ENCODE results near the gene PPP2CA. TPM values are rescaled to one million over a fixed set of nuclear protein-coding genes. Genes with fewer than 3 reads are reported as not detected.

The PPP2CA gene
- total RNA-seq, 1 donor from 2014 or later = 126 TPM

DNA sequence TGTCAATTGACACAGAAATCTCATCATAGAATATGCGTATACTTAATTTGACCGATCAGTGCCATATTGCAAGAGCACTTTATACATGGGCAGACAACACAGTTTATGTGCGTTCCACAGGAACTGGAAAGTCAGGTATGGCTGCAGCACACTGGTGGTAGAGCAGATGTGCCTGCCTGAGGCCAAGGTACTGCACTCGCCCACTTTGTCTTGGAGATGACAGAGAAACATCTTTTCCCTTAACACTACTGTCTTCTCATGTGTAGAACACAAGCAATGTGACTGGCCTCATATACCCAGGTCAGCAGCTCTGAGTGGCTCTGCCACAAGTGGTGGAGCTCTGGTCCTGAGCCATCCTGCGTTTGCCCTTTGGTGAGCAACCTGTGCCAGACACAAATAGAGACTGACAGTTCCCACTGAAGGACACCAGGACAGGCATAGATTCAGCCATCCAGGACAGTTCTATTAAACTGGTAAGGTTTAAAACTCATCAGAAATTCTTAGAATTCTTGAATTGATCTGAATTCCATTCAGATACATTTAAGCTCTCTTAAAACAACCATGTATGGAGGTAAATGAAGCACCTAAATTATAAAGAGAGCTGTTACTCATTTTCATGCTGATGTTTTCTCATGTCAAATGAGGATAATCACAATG lies 21.0 kb upstream of the PPP2CA start:
- TF ChIP-seq, protein P1, sequence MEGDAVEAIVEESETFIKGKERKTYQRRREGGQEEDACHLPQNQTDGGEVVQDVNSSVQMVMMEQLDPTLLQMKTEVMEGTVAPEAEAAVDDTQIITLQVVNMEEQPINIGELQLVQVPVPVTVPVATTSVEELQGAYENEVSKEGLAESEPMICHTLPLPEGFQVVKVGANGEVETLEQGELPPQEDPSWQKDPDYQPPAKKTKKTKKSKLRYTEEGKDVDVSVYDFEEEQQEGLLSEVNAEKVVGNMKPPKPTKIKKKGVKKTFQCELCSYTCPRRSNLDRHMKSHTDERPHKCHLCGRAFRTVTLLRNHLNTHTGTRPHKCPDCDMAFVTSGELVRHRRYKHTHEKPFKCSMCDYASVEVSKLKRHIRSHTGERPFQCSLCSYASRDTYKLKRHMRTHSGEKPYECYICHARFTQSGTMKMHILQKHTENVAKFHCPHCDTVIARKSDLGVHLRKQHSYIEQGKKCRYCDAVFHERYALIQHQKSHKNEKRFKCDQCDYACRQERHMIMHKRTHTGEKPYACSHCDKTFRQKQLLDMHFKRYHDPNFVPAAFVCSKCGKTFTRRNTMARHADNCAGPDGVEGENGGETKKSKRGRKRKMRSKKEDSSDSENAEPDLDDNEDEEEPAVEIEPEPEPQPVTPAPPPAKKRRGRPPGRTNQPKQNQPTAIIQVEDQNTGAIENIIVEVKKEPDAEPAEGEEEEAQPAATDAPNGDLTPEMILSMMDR (IDR thresholded peaks at IDR 0.05; ENCODE audit: unreplicated experiment) = no peak
- peak overlapping the region; percentile 82 for H3K27ac Mint-ChIP-seq
- H3K4me1 Mint-ChIP-seq = peaks cover 47% of the 10 kb centered on the region
- DNase-seq (ENCODE audit: low spot score in 2 of 2, unreplicated experiment in 2 of 2) = no peak
- no peaks in the 10 kb centered on the region for H3K9me3 Mint-ChIP-seq
- no peaks in the 10 kb centered on the region for H3K27me3 Mint-ChIP-seq (ENCODE audit: low read depth)
- H3K4me3 Mint-ChIP-seq = no peak overlapping the region
- no peaks in the 10 kb centered on the region for H3K36me3 Mint-ChIP-seq

DNA sequence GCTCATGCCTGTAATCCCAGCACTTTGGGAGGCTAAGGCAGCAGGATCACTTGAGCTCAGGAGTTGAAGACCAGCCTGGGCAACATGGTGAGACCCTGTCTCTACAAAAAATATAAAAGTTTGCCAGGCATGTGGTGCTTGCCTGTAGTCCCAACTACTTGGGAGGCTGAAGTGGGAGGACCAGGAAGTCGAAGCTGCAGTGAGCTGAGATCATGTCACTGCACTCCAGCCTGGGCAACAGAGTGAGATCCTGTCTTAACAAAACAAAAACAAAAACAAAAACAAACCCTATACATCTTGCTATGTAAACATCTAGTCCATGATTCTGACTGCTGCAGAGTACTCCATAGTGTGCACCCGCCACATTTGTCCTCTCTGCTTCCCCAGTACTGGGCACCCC lies 19.8 kb upstream of the PPP2CA start:
- no peaks in the 10 kb centered on the region for H3K9me3 Mint-ChIP-seq
- H3K27me3 Mint-ChIP-seq (ENCODE audit: low read depth) = no peaks in the 10 kb centered on the region
- H3K36me3 Mint-ChIP-seq = no peaks in the 10 kb centered on the region
- DNase-seq (ENCODE audit: low spot score in 2 of 2, unreplicated experiment in 2 of 2) = no peak
- peaks cover 47% of the 10 kb centered on the region for H3K4me1 Mint-ChIP-seq
- no peak overlapping the region for H3K4me3 Mint-ChIP-seq
- H3K27ac Mint-ChIP-seq = peak overlapping the region; percentile 97
- TF ChIP-seq, protein P1 (IDR thresholded peaks at IDR 0.05; ENCODE audit: unreplicated experiment) = no peak

DNA sequence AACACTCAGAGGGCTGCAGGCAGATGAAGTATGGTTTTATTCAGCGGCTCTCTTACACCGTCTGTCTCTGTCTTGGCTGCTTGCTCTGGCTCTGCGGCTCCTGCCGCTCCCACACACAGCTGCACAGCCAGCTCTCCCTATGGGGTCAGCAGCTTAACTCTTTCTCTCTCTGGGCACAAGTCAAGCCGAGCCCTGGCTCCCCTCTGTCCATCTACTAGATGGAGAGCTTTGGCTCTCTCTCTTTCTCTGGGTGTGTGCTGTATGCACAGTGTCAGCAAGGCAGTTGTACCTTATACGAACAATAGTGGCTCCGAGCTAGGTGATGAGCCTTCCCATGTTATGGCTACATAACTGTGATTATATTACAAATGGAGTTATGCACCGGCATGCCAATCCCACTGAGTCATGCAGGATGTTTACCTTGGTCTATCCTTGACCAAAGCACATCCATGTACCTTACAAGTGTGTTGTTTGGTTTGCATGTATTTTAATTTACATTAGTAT lies 19.3 kb upstream of the PPP2CA start:
- DNase-seq (ENCODE audit: low spot score in 2 of 2, unreplicated experiment in 2 of 2) = peak in 1 of 2 experiments; percentile 48
- Mint-ChIP-seq H3K4me3 (peak overlapping the region; percentile 42), H3K36me3 (no peaks in the 10 kb centered on the region), H3K27ac (peak overlapping the region; percentile 97), H3K27me3 (ENCODE audit: low read depth) (no peaks in the 10 kb centered on the region), H3K9me3 (no peaks in the 10 kb centered on the region), H3K4me1 (peaks cover 52% of the 10 kb centered on the region)
- TF ChIP-seq, protein P1 (IDR thresholded peaks at IDR 0.05; ENCODE audit: unreplicated experiment) = no peak

DNA sequence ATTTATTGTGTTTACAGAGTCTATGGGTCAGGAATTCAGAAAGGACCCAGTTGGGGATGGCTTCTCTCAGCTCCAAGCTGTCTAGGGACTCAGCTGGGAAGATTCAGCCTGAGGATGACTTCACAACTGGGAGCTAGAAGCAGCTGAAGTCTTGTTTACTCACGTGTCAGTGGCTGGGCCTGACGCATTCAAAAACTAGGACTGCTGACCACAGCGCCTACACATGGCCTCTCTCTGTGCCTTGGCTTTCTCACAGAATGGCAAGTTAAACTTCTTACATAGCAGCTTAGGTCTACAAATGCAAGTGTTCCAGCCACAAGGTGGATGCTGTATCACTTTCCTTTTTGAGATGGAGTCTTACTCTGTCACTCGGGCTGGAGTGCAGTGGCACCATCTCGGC lies 16.3 kb upstream of the PPP2CA start:
- H3K9me3 Mint-ChIP-seq = no peaks in the 10 kb centered on the region
- H3K27me3 Mint-ChIP-seq (ENCODE audit: low read depth) = no peaks in the 10 kb centered on the region
- no peak overlapping the region for H3K4me3 Mint-ChIP-seq
- H3K27ac Mint-ChIP-seq = no peak overlapping the region
- peaks cover 39% of the 10 kb centered on the region for H3K4me1 Mint-ChIP-seq
- H3K36me3 Mint-ChIP-seq = no peaks in the 10 kb centered on the region
- DNase-seq (ENCODE audit: low spot score in 2 of 2, unreplicated experiment in 2 of 2) = no peak
- TF ChIP-seq, protein P1 (IDR thresholded peaks at IDR 0.05; ENCODE audit: unreplicated experiment) = no peak

DNA sequence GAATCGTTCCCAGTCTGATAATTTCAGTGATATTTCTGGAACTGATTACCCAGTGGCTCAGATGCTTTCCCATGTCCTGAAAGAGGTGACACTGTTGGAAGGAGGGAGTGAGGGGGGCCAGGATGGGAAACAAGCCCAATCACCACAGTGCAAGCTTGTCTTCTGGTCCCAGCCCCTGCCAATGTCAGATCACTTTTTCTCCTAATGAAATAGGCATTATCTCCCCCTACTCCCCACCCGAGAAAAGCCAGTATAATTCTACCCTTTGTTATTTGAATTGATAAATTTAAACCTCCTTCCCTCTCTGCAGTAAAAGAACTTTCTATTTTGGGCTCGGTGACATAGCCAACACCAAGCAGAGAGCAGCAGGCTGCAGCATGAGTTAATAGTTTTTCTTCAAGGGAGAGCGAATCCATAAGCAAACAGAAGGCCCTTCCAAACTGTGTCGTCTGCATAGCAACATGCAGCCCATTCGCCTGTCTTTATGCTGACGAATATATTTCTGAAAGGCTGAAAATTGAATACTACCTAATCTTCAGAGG lies 14.6 kb upstream of the PPP2CA start:
- TF ChIP-seq, protein P1 (IDR thresholded peaks at IDR 0.05; ENCODE audit: unreplicated experiment) = no peak
- H3K9me3 Mint-ChIP-seq = no peaks in the 10 kb centered on the region
- peak overlapping the region; percentile 88 for H3K27ac Mint-ChIP-seq
- no peaks in the 10 kb centered on the region for H3K36me3 Mint-ChIP-seq
- DNase-seq (ENCODE audit: low spot score in 2 of 2, unreplicated experiment in 2 of 2) = no peak
- H3K4me1 Mint-ChIP-seq = peaks cover 27% of the 10 kb centered on the region
- H3K27me3 Mint-ChIP-seq (ENCODE audit: low read depth) = no peaks in the 10 kb centered on the region
- H3K4me3 Mint-ChIP-seq = peak overlapping the region; percentile 6

Data from mesothelial cell of epicardium (in vitro differentiated cells).